GM19023 (cell line): ENCODE results near the gene MED13L.

Experiments used
- ATAC-seq: cut with Tn5 transposase; IDR thresholded peaks from one replicate; pipeline ENCODE4 v1.9.1; 2021; ENCODE audit warnings: mild to moderate bottlenecking, moderate library complexity; ENCODE audit not compliant: unreplicated experiment

MED13L gene

DNA sequence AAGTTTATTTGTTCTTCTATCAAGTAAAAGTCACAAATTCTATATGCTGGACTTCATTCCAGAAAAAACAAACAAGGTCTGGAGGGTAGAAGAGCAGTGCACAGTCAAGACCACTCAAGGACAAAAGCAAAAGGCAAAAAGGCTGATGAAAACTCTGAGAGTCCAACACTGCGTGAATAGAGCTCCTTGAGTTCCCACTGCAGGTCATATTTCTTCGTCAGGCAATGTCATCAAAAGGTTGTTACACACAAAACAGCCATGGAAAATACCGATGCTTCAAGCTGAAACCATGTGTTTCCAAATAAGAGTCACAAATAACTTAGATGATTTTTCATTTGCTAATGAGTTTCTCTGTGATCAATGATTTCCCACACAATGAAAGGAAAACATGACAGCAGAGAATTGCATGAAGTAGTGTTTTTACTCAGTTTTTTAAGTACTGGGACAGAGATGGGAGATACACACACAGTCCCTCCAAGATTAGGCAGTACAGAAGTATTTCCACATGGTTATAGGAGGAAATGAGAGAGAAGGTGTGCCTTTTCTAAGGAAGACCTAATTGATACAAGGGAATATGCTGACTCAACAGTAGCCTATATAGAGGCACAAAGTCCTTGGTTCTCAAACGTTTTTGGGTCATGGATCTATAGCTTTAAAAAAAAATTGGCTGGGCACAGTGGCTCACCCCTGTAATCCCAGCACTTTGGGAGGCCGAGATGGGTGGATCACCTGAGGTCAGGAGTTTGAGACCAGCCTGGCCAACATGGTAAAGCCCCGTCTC is 177.7 kb downstream of the MED13L start:
- ATAC-seq = no peak

DNA sequence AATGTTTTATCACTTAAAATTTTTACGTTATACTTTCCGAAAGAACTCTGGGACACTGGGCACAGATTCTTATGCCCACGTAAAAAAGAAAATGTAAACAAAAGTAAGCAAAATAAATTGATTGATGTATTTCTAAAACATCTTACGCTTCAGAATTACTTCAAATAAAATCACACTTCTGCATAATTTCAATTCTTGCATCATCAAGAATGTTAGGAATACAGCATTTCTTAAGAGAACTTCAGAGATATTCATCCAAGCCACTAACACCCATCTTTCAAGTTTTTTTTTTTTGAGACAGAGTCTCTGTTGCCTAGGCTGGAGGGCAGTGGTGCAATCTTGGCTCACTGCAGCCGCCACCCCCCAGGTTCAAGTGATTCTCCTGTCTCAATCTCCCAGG is 180.6 kb downstream of the MED13L start:
- no peak for ATAC-seq

GRCh38 chr12:116094475-116094874 is 183.0 kb downstream of the MED13L start:
- ATAC-seq = no peak

DNA sequence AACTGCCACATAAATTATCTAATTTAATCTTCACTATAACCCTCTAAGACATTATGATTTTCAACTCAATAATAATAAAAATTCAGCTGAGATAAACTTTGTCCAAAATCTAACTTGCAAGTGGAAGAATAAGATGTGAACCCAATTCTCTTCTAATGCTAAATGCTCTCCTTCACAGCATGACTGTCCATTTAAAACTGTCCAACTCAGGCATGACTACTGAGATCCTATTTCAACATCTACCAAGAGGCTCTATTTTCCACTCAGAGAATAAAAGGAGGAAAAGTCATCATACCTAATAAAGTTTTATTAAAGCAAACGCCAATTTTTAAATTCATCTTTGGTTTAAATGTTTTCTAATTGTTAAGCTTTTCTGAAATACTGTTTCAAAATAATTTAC is 183.6 kb downstream of the MED13L start:
- ATAC-seq = no peak

GRCh38 chr12:116092776-116093175 is 184.7 kb downstream of the MED13L start:
- no peak for ATAC-seq

DNA sequence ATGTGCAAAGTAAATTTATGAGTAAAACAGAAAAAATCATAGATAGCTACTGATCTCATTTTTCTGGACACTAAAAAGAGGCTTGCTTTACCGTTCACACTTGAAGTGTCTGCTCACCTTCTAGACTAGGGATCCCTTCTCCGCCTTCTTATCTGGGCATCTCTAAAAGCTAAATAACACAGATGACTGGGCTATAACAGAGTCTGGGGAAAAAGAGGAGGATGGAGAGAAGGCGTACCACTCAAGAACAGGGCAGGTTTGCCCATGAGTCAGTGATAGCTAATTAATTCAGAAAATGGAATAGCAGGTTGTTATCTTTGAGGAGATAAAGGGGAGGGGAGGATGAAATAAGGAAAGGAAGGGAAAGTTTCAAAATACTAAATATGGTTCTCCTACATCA is 185.3 kb downstream of the MED13L start:
- ATAC-seq = no peak

GRCh38 chr12:116091579-116091978 is 185.9 kb downstream of the MED13L start:
- ATAC-seq = no peak

DNA sequence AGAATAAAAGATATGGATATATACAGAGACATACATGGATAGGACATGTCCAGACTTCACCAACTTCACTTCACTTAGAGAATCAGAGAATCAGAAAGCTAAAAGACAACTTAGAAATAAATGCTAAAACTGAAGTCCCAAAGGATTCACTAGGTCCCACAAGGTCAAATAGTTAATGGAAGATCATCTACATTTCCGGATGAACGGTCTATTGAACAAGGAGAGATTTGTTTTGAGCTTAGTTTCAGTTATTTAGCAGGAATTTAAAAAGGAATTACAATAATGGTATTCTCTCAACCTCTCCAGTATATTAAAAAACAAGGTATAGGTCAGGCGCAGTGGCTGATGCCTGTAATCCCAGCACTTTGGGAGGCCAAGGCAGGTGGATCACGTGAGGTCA is 187.0 kb downstream of the MED13L start:
- ATAC-seq = no peak

DNA sequence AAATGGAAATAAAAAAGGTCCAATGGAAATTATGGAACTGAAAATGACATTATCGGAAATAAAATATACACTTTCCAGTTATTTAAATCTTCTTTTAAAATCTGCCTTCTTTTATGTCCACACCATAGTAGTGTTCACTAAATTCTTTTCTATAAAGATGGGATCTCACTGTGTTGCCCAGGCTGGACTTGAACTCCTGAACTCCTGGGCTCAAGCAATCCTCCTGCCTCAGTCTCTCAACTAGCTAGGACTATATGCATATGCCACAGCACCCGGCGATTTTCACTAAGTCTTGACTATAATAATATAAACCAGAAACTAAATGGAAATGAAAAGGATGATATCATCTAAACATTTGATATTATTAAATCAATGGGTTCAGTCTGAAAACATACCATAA is 188.4 kb downstream of the MED13L start:
- no peak for ATAC-seq

DNA sequence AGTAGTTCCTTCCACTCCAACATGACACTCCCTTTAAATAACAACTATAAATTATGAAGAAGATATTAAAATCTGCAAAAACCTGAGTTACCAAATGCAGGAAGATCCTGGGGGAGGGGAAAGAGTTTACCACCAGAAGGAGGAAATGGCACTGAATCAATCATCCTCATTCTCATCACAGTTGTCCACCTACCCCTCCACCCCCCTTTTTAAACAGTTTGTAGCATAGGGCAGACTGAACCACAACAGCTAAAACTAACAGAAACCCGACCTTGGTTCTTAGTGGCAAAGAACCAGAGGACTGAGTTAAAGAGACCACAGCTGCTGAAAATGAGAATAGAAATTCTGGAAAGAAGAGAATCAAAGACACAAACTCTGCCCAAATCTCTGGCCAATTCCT is 189.5 kb downstream of the MED13L start:
- no peak for ATAC-seq

DNA sequence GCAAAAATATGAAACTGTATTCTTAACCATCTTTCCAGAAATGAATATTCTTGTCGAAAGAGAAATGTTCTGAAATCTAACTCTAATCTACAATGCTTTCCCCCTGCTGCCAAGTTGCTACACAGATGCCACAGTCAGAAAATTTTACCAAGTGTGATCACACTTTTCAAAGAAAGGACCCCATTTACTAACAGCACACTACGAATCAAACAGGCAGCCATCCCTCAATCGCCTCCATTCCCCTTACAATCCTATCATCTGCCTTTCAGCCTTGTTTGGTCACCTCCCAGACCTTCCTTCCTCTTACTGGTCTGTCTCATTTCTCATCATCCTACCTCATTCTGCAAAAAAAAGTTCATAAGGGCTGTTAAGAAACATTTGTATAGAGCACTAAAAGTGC is 190.1 kb downstream of the MED13L start:
- no peak for ATAC-seq

DNA sequence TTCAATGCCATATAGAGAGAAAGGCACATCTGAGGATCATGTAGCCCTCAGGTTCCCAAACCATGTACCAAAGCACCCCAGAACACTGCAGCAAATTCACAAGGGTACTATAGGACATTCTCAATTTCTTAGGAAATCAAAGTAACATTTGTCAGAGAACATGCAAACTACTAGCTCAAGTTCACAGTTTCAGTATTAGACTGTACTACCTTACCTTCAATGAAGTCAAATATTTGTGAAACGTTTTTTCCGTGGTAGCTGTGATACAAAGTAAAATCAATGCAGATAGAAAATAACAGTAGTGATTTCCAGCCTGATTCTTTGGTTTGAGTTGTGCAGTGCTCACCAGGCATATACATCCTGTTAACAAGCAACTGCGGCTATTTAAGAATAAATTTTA is 197.1 kb downstream of the MED13L start:
- no peak for ATAC-seq

DNA sequence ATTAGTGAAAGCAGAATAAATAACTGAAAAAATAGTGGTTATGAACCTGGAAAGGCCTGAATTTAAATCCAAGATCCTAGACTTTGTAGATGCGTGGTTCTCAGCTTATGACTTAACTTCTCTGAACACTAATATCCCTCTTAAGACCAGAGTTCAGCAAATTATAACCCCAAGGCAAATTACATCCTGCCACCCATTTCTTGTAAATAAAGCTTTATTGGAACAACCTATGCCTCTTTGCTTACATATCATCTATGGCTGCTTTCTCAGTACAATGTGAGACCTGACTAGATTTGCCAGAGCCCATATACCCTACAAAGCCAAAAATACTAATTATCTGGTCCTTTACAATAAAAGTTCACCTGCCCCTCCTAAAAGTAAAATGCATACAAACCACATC is 199.1 kb downstream of the MED13L start:
- ATAC-seq = no peak

DNA sequence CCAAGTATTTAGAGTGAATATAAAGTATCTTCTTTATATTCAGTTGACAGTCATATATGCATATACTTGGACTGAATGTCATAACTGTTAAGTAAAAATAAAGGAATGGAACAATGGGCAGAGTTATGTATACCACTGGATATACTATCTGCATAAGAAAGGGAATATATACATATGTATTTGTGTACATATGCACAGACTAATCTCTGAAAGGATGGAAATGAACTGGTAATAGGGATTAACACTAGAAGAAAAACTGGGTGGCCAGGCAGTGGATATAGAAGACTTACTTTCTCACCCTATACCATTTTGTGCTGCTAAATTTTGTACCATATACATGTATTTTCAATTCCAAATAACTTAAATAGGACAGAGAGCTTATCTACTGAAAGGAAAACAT is 200.1 kb downstream of the MED13L start:
- no peak for ATAC-seq

DNA sequence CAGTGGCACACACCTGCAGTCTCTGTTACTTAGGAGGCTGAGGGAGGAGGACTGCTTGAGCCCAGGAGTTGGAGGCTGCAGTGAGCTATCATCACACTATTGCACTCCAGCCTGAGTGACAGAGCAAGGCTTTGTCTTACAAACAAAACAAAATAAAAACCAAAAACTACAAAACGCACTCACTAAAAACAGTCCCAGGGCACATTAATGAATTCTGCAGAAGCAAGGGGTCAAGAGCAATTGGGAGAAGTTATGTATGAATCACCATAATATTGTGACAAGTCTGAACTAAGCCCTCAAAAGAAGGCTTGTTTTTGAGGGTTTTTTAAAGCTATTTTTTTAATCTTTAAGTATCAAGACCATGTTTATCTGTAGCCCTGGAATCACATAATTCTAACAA is 201.1 kb downstream of the MED13L start:
- ATAC-seq = no peak

- no peak for ATAC-seq
Measured at GRCh38 chr12:116074686-116075085, 202.8 kb downstream of the MED13L start.

GRCh38 chr12:116071555-116072230 is 205.8 kb downstream of the MED13L start:
- ATAC-seq = no peak

DNA sequence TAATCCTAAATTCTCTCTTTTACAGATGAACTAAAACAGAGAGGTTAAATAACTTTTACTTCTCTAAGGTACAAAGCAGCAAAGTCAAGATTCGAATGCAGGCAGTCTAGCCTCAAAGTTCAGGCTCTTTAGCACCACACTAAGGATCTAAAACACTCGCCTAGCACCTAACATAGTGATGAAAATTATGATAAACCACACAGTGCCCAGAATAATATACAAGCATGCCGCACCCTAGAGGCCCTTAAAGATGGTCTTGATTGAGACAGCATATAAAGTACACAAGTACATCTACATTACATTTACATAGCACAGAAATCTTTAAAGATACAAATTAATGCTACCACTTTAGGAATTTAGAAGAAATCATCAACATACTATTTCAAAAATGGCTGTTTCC is 207.0 kb downstream of the MED13L start:
- no peak for ATAC-seq

DNA sequence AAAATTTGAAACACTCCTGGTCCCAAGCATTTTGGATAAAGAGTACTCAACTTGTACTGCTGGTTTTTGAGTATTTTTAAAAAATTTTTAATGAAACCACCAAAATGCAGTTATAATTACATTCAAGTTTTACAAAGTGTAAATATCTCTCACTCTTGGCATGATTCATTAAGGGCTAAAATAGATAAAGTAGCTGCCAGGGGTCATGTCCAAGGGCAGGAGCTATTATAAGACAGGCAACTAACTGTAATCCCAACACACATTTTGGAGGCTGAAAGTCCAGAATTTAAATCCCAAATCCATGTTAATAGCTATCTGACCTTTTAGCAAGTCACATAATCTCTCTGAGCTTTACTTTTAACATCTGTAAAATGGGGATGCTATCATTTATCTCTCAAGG is 207.6 kb downstream of the MED13L start:
- no peak for ATAC-seq

DNA sequence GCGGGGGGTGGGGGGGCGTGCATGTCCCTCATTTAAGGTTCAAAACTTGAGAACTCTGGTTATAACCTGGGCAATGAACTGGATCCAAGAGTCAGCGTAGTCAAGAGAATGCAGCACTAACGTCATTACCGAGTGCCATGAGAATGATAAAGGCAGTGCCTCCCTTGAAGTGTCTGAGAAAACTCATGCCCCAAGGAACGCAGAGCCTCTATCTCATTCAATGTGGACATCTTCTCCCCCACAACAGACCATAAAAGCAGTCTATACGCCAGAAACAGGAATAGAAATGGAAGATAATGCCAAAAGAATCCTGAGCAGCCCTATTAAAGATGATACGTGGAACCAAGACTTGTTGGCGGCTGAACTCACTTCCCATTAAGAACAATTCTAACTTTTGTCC is 208.6 kb downstream of the MED13L start:
- ATAC-seq = no peak

DNA sequence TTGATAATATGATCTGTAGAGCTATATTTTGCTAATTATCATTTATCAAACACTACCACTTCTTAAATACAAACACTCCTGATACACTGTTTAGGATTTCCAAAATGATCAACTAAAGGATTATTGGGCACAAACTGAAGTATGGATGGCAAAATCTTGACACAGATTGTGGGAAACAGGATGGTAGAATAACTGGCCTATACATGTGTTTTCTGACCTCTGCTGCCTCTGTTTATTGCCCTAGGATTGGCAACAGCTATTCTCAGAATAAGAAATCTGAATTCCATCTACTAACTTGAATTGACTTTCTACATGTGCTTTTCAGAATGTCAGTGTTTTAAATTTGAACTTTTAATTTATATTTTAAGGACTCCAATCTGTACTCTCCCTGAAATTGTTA is 209.1 kb downstream of the MED13L start:
- no peak for ATAC-seq

DNA sequence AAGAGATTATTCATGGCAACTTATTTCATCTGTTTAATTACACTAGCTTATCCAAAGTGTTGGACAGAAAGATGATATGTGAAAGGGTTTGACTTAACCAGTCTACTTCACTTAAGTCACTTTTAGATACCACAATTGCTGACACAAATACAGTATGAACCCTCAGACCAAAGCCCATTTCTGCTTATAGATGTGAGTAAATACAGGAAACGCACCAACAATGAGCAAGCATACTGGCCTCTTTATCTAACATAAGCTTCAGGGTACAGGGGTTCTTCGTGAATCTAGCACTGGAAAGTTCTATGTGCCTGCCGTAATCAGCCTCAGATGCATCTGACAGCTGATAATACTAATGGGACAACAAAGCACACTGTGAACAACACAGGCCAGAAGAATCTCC is 209.6 kb downstream of the MED13L start:
- ATAC-seq = no peak
